T-helper 1 cell (primary cell): Measurements from ENCODE around the gene GAB1.

Experiments used
- DNase-seq, 5 donors: peaks; one replicate each; pipeline ENCODE4 v3.0.0-alpha.2; 2012 to 2020

Gene GAB1

GRCh38 chr4:143391261-143391660 lies 54.6 kb downstream of the GAB1 start:
- DNase-seq: no peak

GRCh38 chr4:143391895-143392294 lies 55.2 kb downstream of the GAB1 start:
- no peak for DNase-seq

GRCh38 chr4:143393195-143393594 lies 56.5 kb downstream of the GAB1 start:
- DNase-seq: no peak

- DNase-seq: no peak
Observed at GRCh38 chr4:143394739-143395453, 58.2 kb downstream of the GAB1 start.

GRCh38 chr4:143396695-143397094 lies 60.0 kb downstream of the GAB1 start:
- no peak for DNase-seq

GRCh38 chr4:143397335-143397734 lies 60.7 kb downstream of the GAB1 start:
- DNase-seq: no peak

- no peak for DNase-seq
Observed at GRCh38 chr4:143397887-143398286, 61.2 kb downstream of the GAB1 start.

GRCh38 chr4:143399113-143399949 lies 62.7 kb downstream of the GAB1 start:
- DNase-seq: peak in 1 of 5 donors; percentile 9

GRCh38 chr4:143400082-143400481 lies 63.4 kb downstream of the GAB1 start:
- no peak for DNase-seq

GRCh38 chr4:143402776-143403552 lies 66.3 kb downstream of the GAB1 start:
- no peak for DNase-seq

- no peak for DNase-seq
Observed at GRCh38 chr4:143403553-143403820, 66.8 kb downstream of the GAB1 start.

GRCh38 chr4:143404555-143404954 lies 67.9 kb downstream of the GAB1 start:
- DNase-seq: no peak

GRCh38 chr4:143405075-143405730 lies 68.5 kb downstream of the GAB1 start:
- no peak for DNase-seq

GRCh38 chr4:143406523-143406922 lies 69.8 kb downstream of the GAB1 start:
- DNase-seq: no peak

- DNase-seq: no peak
Observed at GRCh38 chr4:143407474-143407873, 70.8 kb downstream of the GAB1 start.

GRCh38 chr4:143407888-143408287 lies 71.2 kb downstream of the GAB1 start:
- DNase-seq: no peak

- no peak for DNase-seq
Observed at GRCh38 chr4:143410015-143410414, 73.3 kb downstream of the GAB1 start.

- DNase-seq: no peak
Observed at GRCh38 chr4:143411527-143412419, 75.1 kb downstream of the GAB1 start.

GRCh38 chr4:143412420-143412758 lies 75.7 kb downstream of the GAB1 start:
- DNase-seq: no peak

- no peak for DNase-seq
Observed at GRCh38 chr4:143417679-143418403, 81.2 kb downstream of the GAB1 start.

- DNase-seq: no peak
Observed at GRCh38 chr4:143420227-143420626, 83.6 kb downstream of the GAB1 start.
